Measurements from ENCODE around the gene CTBP2.

DNA sequence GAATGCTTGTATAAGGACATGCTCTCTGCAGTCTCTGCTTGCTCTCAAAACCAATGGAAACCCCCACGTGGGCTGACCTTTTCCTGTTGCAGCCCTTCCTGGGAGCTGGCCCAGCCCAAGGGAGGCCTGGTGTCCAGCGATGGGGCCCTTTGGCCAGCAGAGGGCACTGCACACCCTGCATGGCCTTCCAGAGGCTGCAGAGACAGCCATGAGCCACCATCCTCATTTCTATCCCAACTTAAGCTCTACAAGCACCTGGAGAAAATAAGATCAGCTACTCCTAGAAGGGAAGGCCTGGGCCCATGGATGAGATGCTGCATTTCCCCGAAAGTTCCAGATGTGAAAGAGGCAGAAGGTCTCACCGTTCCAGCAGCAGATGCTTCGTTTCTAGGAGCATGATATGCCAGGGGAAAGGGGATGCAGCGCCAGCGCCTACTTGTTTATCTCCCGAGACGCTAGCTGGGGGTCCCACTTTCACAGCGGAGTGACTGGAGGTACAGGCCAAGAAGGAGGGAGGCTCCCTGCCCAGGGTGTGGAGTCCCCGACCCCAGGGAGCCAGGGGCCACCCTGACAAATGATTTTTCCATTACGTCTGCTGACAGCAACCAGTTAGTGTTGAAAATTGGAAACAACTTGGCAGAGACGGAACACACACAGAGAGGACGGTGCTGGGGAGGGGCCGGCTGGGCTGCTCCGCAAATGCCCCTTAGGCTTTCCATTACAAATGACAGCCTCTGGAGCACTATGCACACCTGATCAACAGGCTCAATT is 112.1 kb downstream of the CTBP2 start:
- TF ChIP-seq CTCF (IDR thresholded peaks at IDR 0.05; ENCODE audit: low read depth, low read length, poor library complexity, severe bottlenecking) (peak; percentile 94), EZH2phosphoT487 (IDR thresholded peaks at IDR 0.05; ENCODE audit: borderline replicate concordance, low read length) (no peak)
